Colonic mucosa (tissue), 4 donors: ENCODE results near the gene AVEN. TPM values are rescaled to one million over a fixed set of nuclear protein-coding genes. Genes with fewer than 3 reads are reported as not detected.

Source experiments
- DNase-seq: peaks from one replicate; pipeline ENCODE4 v3.0.0-alpha.2; 2020
- H3K27ac ChIP-seq: fragments of 200-600 bp; one replicate; pipeline ENCODE4 v1.8.0; 2021
- H3K27me3 ChIP-seq: fragments of 200-600 bp; one replicate; pipeline ENCODE4 v1.8.0; 2021
- H3K36me3 ChIP-seq: fragments of 200-600 bp; one replicate; pipeline ENCODE4 v1.8.0; 2021
- H3K4me1 ChIP-seq: fragments of 200-600 bp; one replicate; pipeline ENCODE4 v1.8.0; 2021; ENCODE audit warnings: mild to moderate bottlenecking
- H3K4me3 ChIP-seq: fragments of 200-600 bp; one replicate; pipeline ENCODE4 v1.8.0; 2021
- H3K9ac ChIP-seq, 2 donors: one replicate each; pipeline ENCODE4 v1.7.0; 2013; ENCODE audit warnings: control low read depth in 2 of 2, low read depth in 2 of 2, low read length in 2 of 2
- H3K9me3 ChIP-seq: fragments of 200-600 bp; one replicate; pipeline ENCODE4 v1.8.0; 2021
- intact Hi-C: fragments of 100-400 bp; cut with DNase I; formaldehyde crosslinking; loops from one replicate; pipeline ENCODE4 v1.14.1; 2022
- total RNA-seq, 2 donors: library from RNA; stranded (reverse); fragmentation: NEBNext Ultra II Directional in 1 of 2; extraction: Animal tissue kit (Norgen Biotek cat#: 25700) in 1 of 2; gene quantifications; one replicate each; pipeline ENCODE4 v1.2.1, GENCODE V29; 2021
- TF ChIP-seq, protein P1 (sequence below): fragments of 200-600 bp; IDR thresholded peaks from one replicate; pipeline ENCODE4 v1.8.0; 2022; ENCODE audit warnings: antibody characterized with exemption, mild to moderate bottlenecking
- donor health status: healthy.
- donor health status: DM: no; HTN: no; CAD: no.
- donor health status: DM: no; HTN: no; CAD: no.

Gene AVEN
- total RNA-seq, 2 donors from 2014 or later, result 10.0 to 13.9 TPM

DNA sequence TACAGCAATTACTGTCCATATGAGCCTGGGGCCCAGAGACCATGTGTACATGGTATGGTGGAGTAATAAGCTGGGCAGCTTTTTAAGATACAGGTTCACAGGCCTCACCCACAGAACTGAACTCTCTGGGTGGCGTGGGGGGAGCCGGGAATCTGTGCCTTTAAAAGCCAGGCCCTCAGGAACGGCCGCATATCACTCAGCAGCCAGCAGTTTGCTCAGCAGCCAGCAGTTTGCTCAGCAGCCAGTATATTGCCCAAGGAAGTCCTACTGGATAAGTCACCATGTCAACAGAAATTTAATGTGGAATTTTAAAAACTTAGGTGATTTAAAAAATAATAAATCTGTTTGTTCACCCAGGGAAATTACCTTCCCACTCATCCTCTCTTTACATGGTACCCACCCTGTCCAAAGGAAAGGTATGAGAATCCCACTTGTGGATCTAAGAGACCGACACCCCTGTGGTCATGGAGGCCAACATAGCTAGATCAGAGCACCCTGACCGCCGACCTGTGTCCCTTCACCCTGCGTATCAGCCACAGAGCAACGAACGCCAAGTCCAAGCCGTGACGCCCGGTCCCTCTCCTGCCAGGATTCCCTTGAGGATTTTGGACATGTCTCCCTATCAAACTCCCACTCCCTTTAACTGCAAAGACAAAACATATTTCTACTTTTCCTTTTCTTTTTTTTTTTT is 166.4 kb downstream of the AVEN start:
- TF ChIP-seq, protein P1, sequence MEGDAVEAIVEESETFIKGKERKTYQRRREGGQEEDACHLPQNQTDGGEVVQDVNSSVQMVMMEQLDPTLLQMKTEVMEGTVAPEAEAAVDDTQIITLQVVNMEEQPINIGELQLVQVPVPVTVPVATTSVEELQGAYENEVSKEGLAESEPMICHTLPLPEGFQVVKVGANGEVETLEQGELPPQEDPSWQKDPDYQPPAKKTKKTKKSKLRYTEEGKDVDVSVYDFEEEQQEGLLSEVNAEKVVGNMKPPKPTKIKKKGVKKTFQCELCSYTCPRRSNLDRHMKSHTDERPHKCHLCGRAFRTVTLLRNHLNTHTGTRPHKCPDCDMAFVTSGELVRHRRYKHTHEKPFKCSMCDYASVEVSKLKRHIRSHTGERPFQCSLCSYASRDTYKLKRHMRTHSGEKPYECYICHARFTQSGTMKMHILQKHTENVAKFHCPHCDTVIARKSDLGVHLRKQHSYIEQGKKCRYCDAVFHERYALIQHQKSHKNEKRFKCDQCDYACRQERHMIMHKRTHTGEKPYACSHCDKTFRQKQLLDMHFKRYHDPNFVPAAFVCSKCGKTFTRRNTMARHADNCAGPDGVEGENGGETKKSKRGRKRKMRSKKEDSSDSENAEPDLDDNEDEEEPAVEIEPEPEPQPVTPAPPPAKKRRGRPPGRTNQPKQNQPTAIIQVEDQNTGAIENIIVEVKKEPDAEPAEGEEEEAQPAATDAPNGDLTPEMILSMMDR, result no peak
- DNase-seq, result no peak
- Histone ChIP-seq H3K36me3 (no peaks in the 10 kb centered on the region), H3K9me3 (no peaks in the 10 kb centered on the region), H3K9ac (no peak overlapping the region), H3K27ac (no peak overlapping the region), H3K4me3 (no peak overlapping the region), H3K4me1 (no peaks in the 10 kb centered on the region), H3K27me3 (no peaks in the 10 kb centered on the region)
- intact Hi-C loops, result no loop called here

DNA sequence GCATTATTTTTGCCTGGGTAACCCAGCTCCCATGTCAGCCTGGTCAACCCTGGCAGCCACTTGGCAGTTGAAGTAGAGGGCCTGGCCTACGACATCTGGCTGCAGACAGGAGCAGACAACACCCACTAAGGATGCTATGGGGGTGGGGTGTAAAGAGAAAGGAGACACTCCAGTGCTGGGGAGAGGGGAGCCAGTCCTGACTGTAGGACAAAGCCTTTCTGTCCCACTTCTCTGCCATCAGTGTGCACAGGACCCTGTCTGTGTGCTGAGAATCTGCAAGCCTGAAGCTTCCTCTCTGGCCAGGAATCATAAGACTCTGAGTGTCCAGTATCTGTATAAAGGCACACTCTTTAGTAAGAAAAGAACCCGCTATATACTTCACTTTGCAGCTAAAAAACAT is 167.0 kb downstream of the AVEN start:
- no peaks in the 10 kb centered on the region for H3K4me1 ChIP-seq
- no peaks in the 10 kb centered on the region for H3K9me3 ChIP-seq
- H3K27me3 ChIP-seq, result no peaks in the 10 kb centered on the region
- H3K36me3 ChIP-seq, result no peaks in the 10 kb centered on the region
- H3K4me3 ChIP-seq, result no peak overlapping the region
- TF ChIP-seq, protein P1, result no peak
- DNase-seq, result no peak
- H3K9ac ChIP-seq, result no peak overlapping the region
- no peak overlapping the region for H3K27ac ChIP-seq
- intact Hi-C loops, result no loop called here

DNA sequence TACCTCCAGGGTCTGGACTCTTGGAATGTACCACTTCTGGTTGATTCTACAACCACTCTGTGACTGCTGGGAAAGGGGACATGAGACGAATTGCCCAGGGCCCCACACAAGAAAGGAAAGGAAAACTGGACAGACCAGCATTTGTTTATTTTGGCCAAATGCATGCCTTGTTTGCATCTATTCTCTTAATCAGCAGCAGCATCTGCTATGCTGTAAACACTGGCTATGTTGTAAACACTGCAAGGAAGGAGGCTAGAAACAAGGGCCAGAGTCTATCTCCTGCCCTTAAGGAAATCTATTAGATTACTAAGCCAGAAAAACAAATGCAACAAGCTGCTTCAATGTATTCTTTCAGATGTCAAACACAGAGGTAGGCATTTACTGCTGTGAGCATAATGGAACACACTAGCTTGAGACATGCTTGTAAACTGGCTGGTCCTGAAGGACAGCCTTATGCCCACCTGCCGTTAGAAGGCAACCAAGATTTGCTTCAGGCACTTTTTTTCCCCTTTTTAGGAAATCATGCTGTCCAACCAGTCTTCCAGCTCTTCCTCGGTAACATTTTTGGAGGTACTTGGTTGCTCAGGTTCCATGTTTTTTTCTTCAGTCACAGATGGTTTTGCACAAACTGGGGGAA is 172.8 kb downstream of the AVEN start:
- Histone ChIP-seq H3K4me1 (no peaks in the 10 kb centered on the region), H3K9ac (no peak overlapping the region), H3K4me3 (no peak overlapping the region), H3K27ac (no peak overlapping the region), H3K36me3 (no peaks in the 10 kb centered on the region), H3K27me3 (no peaks in the 10 kb centered on the region), H3K9me3 (no peaks in the 10 kb centered on the region)
- TF ChIP-seq, protein P1, result no peak
- intact Hi-C loops, result no loop called here
- no peak for DNase-seq

DNA sequence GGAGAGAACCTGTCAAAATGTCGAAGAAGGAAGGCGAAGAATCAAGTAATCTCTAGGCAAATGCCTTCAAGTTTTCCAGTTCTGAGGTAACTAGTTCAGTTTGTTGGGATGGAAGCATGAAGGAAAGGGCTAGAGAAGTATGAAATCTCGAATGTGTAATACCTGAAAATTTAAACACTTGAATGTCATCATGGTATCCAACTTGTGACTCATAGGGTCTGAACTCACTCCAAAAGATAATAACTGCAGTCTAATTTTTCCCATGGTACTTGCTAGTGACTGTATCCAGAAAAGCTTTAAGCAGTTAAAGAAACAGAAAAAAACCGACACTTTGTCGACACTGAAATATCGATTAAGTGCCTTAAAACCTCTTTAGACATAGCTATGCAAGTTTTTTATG is 173.6 kb downstream of the AVEN start:
- H3K9ac ChIP-seq, result no peak overlapping the region
- no peak for DNase-seq
- H3K4me1 ChIP-seq, result no peaks in the 10 kb centered on the region
- H3K27me3 ChIP-seq, result no peaks in the 10 kb centered on the region
- H3K9me3 ChIP-seq, result no peaks in the 10 kb centered on the region
- TF ChIP-seq, protein P1, result no peak
- intact Hi-C loops, result no loop called here
- H3K27ac ChIP-seq, result no peak overlapping the region
- no peak overlapping the region for H3K4me3 ChIP-seq
- no peaks in the 10 kb centered on the region for H3K36me3 ChIP-seq

DNA sequence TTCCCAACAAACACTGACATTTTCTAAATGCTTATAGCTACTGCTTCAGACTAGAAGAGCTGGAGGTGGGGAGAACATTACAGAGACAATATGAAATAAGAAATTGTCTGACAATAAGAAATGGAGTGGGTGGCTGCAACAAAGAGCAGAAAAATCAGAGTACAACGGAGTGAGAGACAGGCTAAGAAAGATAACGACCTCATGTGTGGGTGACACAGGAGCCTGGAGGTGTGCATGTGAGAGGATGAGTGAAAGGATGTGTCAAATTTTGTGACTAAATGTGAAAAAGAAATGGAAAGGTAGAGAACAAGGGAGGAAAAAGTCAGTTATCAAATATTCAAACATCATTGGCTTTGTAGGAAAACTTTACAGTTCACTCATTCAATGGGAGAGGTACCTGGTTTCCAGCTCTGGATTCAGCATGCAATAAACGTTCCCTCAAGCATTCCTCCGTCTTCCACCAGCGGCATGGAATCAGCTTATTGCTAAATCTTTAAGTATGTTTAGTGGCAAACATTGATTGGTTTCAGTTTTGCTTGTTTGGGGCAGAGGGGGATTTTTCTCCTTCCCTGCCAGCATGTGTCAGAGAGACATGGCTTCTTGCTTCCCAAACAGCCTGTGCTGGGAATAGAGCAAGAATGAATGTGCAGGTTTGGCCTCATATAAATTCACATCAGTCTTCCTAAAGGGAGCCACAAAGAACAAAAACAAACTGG is 174.5 kb downstream of the AVEN start:
- TF ChIP-seq, protein P1, result no peak
- DNase-seq, result no peak
- Histone ChIP-seq H3K4me3 (no peak overlapping the region), H3K27me3 (no peaks in the 10 kb centered on the region), H3K9me3 (no peaks in the 10 kb centered on the region), H3K9ac (no peak overlapping the region), H3K27ac (no peak overlapping the region), H3K4me1 (no peaks in the 10 kb centered on the region), H3K36me3 (no peaks in the 10 kb centered on the region)
- intact Hi-C loops, result no loop called here
